Measurements from ENCODE around the gene SMYD2. TPM values are rescaled to one million over a fixed set of nuclear protein-coding genes. Genes with fewer than 3 reads are reported as not detected.
"Not testable (repeated sequence)": the region's sequence is repeated elsewhere in the genome, so short reads cannot be mapped to it uniquely, and the experiment has no call there.

The SMYD2 gene
- total RNA-seq, 1 experiment from 2014 or later: 33.1 TPM

DNA sequence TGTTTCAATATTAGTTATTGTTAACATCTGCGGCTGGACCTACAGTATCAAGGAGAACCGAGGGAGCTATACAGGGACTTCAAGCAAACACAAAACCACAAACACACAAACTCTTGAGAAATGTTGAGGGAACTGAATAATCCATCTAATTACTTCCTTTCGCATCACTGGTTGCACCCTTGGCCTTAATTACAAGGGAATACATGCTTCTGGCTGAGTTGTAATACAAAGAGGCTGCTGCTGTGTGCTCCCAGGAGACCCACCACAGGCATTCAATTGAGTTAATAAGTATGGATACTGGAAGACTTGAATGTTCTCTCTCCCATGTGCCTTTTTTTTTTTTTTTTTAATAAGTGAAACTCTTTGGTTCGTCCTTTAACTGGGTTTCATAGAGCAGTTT is 16.8 kb upstream of the SMYD2 start:
- no peaks in the 10 kb centered on the region for H3K27me3 ChIP-seq (ENCODE audit: low read length)
- H2AFZ ChIP-seq (ENCODE audit: low read length): no peak overlapping the region
- H3K79me2 ChIP-seq (ENCODE audit: low read length): no peaks in the 10 kb centered on the region
- DNase-seq: no peak
- H3K36me3 ChIP-seq (ENCODE audit: insufficient read depth, low read length): no peaks in the 10 kb centered on the region
- H3K4me3 ChIP-seq (ENCODE audit: low read length): no peak overlapping the region
- H4K20me1 ChIP-seq (ENCODE audit: insufficient read depth, low read depth, low read length): no peaks in the 10 kb centered on the region
- no peak overlapping the region for H3K9ac ChIP-seq (ENCODE audit: low read length)
- H3K9me2 ChIP-seq (replicated peaks; ENCODE audit: insufficient read depth, low read length): no peaks in the 10 kb centered on the region
- H3K4me1 ChIP-seq (ENCODE audit: low read length): peaks cover 4% of the 10 kb centered on the region; the same call in 1 of the 2 replicates
- H3K9me3 ChIP-seq (ENCODE audit: low read length): no peaks in the 10 kb centered on the region
- H3K4me2 ChIP-seq (ENCODE audit: low read depth, low read length, poor library complexity, severe bottlenecking): no peak overlapping the region
- no peak overlapping the region for H3K27ac ChIP-seq (ENCODE audit: low read length)

DNA sequence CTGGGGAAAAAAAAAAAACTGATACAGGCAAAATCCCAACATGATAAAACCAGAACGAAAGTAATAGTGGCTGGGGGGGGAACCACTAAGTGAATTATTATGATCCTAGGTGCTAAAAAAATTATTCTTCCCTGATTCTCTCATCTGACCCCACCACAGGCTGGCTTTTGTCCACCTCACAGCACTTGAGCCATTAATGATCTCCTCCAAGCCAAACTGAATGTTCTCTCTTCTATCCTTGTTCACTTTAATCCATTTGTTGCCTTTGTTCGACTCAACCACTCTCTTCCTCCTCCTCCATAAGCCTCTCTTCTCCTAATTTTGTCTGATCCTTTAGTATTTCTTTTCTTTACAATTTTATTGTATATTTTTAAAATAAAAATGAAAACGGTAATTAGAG is 16.0 kb upstream of the SMYD2 start:
- Histone ChIP-seq H3K4me3 (ENCODE audit: low read length) (no peak overlapping the region), H2AFZ (ENCODE audit: low read length) (no peak overlapping the region), H3K9ac (ENCODE audit: low read length) (no peak overlapping the region), H3K27me3 (ENCODE audit: low read length) (no peaks in the 10 kb centered on the region), H3K4me1 (ENCODE audit: low read length) (peaks cover 4% of the 10 kb centered on the region; the same call in 1 of the 2 replicates), H3K36me3 (ENCODE audit: insufficient read depth, low read length) (no peaks in the 10 kb centered on the region), H3K9me2 (replicated peaks; ENCODE audit: insufficient read depth, low read length) (no peaks in the 10 kb centered on the region), H3K27ac (ENCODE audit: low read length) (no peak overlapping the region), H3K4me2 (ENCODE audit: low read depth, low read length, poor library complexity, severe bottlenecking) (no peak overlapping the region), H3K79me2 (ENCODE audit: low read length) (no peaks in the 10 kb centered on the region), H3K9me3 (ENCODE audit: low read length) (no peaks in the 10 kb centered on the region), H4K20me1 (ENCODE audit: insufficient read depth, low read depth, low read length) (no peaks in the 10 kb centered on the region)
- DNase-seq: no peak

DNA sequence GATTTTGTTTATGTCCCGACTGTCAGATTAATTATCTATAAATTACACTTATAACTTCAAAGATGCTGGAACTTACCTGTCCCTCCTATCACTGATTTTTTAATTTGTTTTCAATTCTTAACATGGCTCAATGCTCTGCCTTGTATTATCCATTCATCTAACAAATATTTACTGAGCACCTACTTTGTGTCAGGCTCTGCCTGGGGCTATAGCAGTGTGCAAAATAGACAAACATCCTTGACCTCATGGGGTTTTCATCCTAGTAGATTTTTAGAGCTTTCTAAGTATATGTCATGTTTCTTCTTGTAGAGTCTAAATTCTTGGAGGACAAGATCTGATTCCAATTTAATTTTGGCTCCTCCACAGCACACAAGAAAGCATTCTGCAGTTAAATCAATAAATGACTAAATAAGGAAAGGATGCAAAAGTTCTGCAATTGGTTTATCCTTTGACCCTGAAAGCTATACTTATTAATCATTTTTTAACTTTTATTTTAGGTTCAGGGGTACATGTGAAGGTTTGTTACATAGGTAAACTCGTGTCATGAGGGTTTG is 10.8 kb upstream of the SMYD2 start:
- Histone ChIP-seq H3K79me2 (ENCODE audit: low read length) (no peaks in the 10 kb centered on the region), H3K36me3 (ENCODE audit: insufficient read depth, low read length) (no peaks in the 10 kb centered on the region), H2AFZ (ENCODE audit: low read length) (no peak overlapping the region), H3K27me3 (ENCODE audit: low read length) (no peaks in the 10 kb centered on the region), H3K9me3 (ENCODE audit: low read length) (no peaks in the 10 kb centered on the region), H3K4me1 (ENCODE audit: low read length) (no peaks in the 10 kb centered on the region), H3K4me2 (ENCODE audit: low read depth, low read length, poor library complexity, severe bottlenecking) (no peak overlapping the region), H3K4me3 (ENCODE audit: low read length) (no peak overlapping the region), H3K9me2 (replicated peaks; ENCODE audit: insufficient read depth, low read length) (no peaks in the 10 kb centered on the region), H4K20me1 (ENCODE audit: insufficient read depth, low read depth, low read length) (no peaks in the 10 kb centered on the region), H3K9ac (ENCODE audit: low read length) (no peak overlapping the region), H3K27ac (ENCODE audit: low read length) (no peak overlapping the region)
- no peak for DNase-seq

DNA sequence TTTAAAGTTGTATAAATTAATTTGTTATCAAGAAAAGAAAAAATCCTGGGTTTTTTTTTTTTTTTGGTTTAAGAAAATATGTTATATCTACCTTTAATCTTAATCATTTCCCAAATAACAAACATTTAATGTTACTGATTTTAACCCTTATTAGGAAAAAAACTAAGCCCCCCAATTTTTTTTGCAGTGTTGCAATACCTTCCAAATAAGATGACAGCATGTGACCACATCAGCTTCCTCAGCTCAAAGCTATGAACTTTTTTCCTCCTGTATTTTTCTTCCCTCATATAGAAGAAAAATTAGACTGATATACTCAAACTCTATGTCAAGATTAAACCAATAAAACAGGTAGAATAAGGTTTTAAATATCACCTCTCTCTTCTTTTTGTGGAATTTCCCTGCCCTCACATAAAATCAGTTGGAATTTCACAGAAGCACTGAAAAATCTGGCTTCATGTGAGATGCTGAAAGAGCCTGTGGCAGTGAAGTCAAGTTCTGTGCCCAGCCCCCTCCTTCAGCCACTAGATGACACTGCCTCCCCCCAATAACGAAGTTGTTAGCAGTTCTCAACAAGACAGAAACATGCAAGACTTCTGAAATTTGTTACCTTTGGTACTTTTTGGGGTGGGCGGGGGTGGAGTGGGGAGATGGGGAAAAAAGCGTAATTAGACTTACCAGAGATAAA is 9.6 kb upstream of the SMYD2 start:
- Histone ChIP-seq H4K20me1 (ENCODE audit: insufficient read depth, low read depth, low read length) (no peaks in the 10 kb centered on the region), H3K36me3 (ENCODE audit: insufficient read depth, low read length) (no peaks in the 10 kb centered on the region), H3K9me3 (ENCODE audit: low read length) (no peaks in the 10 kb centered on the region), H3K4me3 (ENCODE audit: low read length) (no peak overlapping the region), H3K79me2 (ENCODE audit: low read length) (no peaks in the 10 kb centered on the region), H3K27ac (ENCODE audit: low read length) (no peak overlapping the region), H3K27me3 (ENCODE audit: low read length) (no peaks in the 10 kb centered on the region), H3K9me2 (replicated peaks; ENCODE audit: insufficient read depth, low read length) (no peaks in the 10 kb centered on the region), H2AFZ (ENCODE audit: low read length) (no peak overlapping the region), H3K9ac (ENCODE audit: low read length) (no peak overlapping the region), H3K4me2 (ENCODE audit: low read depth, low read length, poor library complexity, severe bottlenecking) (no peak overlapping the region), H3K4me1 (ENCODE audit: low read length) (no peaks in the 10 kb centered on the region)
- no peak for DNase-seq

DNA sequence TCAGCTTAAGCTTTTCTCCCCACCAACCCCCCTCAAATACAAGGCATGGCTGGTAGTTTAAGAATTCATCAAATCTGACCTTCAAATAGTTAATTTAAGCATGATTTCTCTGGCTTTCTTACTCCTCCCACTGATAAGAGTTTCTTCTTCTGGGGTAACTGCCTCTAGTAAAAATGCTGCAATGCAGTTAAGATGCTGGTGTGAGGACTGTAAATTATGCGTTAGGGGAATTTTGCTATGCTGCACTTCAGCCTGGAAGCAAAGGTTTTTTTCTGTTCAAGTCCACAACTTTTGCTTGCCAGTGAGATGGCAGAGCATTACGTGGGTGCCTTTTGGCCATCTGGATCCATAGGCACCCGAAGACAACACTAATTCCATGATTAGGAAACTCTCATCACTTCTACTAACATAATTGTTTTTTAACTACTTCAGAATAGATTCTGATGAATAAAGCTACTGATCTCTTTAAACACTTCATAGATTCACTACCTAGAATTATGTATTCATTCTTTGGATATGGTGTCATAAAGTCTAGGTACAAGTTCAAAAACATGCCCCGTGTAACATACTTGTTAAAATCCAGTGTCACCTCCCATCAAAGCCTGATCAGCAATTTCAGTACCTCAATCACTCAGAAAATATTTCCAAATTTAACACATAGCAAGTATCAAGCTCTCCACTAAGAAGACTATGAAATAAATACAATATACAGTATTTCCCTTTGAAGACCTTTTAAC is 8.8 kb upstream of the SMYD2 start:
- Histone ChIP-seq H3K36me3 (ENCODE audit: insufficient read depth, low read length) (no peaks in the 10 kb centered on the region), H2AFZ (ENCODE audit: low read length) (no peak overlapping the region), H3K4me2 (ENCODE audit: low read depth, low read length, poor library complexity, severe bottlenecking) (no peak overlapping the region), H3K4me3 (ENCODE audit: low read length) (no peak overlapping the region), H3K9me2 (replicated peaks; ENCODE audit: insufficient read depth, low read length) (no peaks in the 10 kb centered on the region), H3K4me1 (ENCODE audit: low read length) (no peaks in the 10 kb centered on the region), H3K27ac (ENCODE audit: low read length) (no peak overlapping the region), H3K27me3 (ENCODE audit: low read length) (no peaks in the 10 kb centered on the region), H3K9me3 (ENCODE audit: low read length) (no peaks in the 10 kb centered on the region), H4K20me1 (ENCODE audit: insufficient read depth, low read depth, low read length) (no peaks in the 10 kb centered on the region), H3K9ac (ENCODE audit: low read length) (no peak overlapping the region), H3K79me2 (ENCODE audit: low read length) (no peaks in the 10 kb centered on the region)
- DNase-seq: no peak

DNA sequence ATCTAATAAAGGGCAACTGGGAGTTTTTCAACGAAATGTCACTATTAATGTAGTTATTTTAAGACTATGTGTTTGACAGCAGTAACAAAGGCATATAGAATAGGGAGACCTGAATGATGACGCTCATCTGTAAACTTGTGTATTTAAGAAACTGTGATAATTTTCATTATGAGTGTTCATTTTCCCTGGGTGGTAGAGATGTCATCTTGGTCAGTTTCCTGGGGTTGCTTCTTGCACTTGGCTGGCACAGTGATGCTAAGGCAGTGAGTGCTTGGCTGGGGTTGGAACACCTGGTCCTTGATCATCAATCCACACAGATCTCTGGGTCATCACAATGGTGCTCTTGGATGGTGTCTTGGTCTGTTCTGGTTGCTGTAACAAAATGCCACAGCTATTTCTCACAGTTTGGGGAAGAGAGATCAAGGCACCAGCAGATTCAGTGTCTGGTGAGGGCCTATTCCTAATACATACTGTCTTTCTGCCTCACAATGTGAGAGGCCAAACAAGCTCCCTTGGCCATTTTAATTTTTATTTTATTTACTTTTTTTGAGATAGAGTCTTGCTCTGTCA is 7.9 kb upstream of the SMYD2 start:
- no peak for DNase-seq
- no peaks in the 10 kb centered on the region for H3K9me3 ChIP-seq (ENCODE audit: low read length)
- H3K4me1 ChIP-seq (ENCODE audit: low read length): no peaks in the 10 kb centered on the region
- H3K9ac ChIP-seq (ENCODE audit: low read length): no peak overlapping the region
- no peaks in the 10 kb centered on the region for H3K9me2 ChIP-seq (replicated peaks; ENCODE audit: insufficient read depth, low read length)
- no peaks in the 10 kb centered on the region for H3K36me3 ChIP-seq (ENCODE audit: insufficient read depth, low read length)
- H3K27me3 ChIP-seq (ENCODE audit: low read length): no peaks in the 10 kb centered on the region
- no peak overlapping the region for H3K4me2 ChIP-seq (ENCODE audit: low read depth, low read length, poor library complexity, severe bottlenecking)
- no peak overlapping the region for H3K27ac ChIP-seq (ENCODE audit: low read length)
- H4K20me1 ChIP-seq (ENCODE audit: insufficient read depth, low read depth, low read length): no peaks in the 10 kb centered on the region
- H3K4me3 ChIP-seq (ENCODE audit: low read length): no peak overlapping the region
- H3K79me2 ChIP-seq (ENCODE audit: low read length): no peaks in the 10 kb centered on the region
- H2AFZ ChIP-seq (ENCODE audit: low read length): no peak overlapping the region

DNA sequence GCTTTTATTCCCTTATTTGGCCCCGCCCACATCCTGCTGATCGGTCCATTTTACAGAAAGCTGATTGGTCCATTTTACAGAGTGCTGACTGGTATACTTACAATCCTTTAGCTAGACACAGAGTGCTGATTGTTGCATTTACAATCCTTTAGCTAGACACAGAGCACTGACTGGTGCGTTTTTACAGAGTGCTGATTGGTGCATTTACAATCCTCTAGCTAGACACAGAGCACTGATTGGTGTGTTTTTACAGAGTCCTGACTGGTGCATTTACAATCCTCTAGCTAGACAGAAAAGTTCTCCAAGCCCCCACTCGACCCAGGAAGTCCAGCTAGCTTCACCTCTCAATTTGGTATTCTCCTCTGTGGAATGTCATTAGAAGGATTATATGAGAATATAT is 5.3 kb upstream of the SMYD2 start:
- not testable (repeated sequence) for H3K27me3 ChIP-seq (ENCODE audit: low read length); H3K4me1 ChIP-seq (ENCODE audit: low read length); H3K79me2 ChIP-seq (ENCODE audit: low read length); H2AFZ ChIP-seq (ENCODE audit: low read length); H3K9me3 ChIP-seq (ENCODE audit: low read length); H3K36me3 ChIP-seq (ENCODE audit: insufficient read depth, low read length); H3K9me2 ChIP-seq (replicated peaks; ENCODE audit: insufficient read depth, low read length); H3K4me3 ChIP-seq (ENCODE audit: low read length); H3K27ac ChIP-seq (ENCODE audit: low read length); H4K20me1 ChIP-seq (ENCODE audit: insufficient read depth, low read depth, low read length); DNase-seq; H3K4me2 ChIP-seq (ENCODE audit: low read depth, low read length, poor library complexity, severe bottlenecking); H3K9ac ChIP-seq (ENCODE audit: low read length)

DNA sequence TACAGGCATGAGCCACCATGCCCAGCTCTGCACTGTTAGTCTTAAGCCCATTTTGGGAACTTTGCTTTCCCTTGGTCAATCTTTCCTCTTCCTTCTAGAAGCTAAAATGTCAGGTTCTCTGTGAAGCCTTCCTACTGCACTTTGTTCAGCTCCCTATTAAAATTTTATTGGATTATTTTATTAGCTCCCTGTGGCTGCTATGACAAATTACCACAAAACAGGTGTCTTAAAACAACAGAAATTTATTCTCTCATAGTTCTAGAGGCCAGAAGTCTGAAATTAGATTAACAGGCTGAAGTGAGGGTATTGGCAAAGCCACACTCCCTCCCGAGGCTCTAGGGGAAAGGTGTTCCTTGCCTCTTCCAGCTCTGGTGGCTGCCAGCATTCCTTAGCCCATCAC is 4.2 kb upstream of the SMYD2 start:
- DNase-seq: no peak
- Histone ChIP-seq H4K20me1 (ENCODE audit: insufficient read depth, low read depth, low read length) (no peaks in the 10 kb centered on the region), H3K9me3 (ENCODE audit: low read length) (no peaks in the 10 kb centered on the region), H3K27me3 (ENCODE audit: low read length) (no peaks in the 10 kb centered on the region), H3K9ac (ENCODE audit: low read length) (no peak overlapping the region), H3K4me1 (ENCODE audit: low read length) (peaks cover 11% of the 10 kb centered on the region), H2AFZ (ENCODE audit: low read length) (no peak overlapping the region), H3K9me2 (replicated peaks; ENCODE audit: insufficient read depth, low read length) (no peaks in the 10 kb centered on the region), H3K36me3 (ENCODE audit: insufficient read depth, low read length) (no peaks in the 10 kb centered on the region), H3K4me3 (ENCODE audit: low read length) (no peak overlapping the region), H3K27ac (ENCODE audit: low read length) (no peak overlapping the region), H3K4me2 (ENCODE audit: low read depth, low read length, poor library complexity, severe bottlenecking) (no peak overlapping the region), H3K79me2 (ENCODE audit: low read length) (no peaks in the 10 kb centered on the region)

Measured in Karpas-422 (cell line).